GM21737 (cell line): ENCODE measurements around the gene LAX1.
A peak's percentile ranks its signal among the peaks of the same experiment; 100 is the strongest.
"Not testable (repeated sequence)": the region's sequence is repeated elsewhere in the genome, so short reads cannot be mapped to it uniquely, and the experiment has no call there.

ENCODE experiments used
- ATAC-seq: cut with Tn5 transposase; IDR thresholded peaks from one replicate; pipeline ENCODE4 v1.9.1; 2021; ENCODE audit warnings: mild to moderate bottlenecking, moderate library complexity; ENCODE audit not compliant: unreplicated experiment

LAX1 gene

DNA sequence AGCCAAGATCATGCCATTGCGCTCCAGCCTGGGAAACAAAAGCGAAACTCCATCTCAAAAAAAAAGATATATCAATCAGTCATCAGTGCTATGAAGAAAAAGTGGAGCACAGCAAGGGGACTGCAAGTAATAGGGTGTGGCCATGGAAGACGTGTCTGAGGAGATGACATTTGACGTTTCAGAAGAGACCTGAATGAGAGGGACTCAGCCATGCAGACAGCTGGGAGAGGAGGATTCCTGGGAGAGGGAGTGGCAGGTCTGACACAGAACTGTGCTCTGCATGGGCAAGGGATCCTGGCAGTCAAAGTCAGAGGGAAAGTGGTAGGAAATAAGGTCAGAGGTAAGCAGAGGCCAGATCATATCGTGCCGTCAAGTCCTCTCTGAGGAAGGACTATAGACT lies 3.3 kb downstream of the LAX1 start:
- ATAC-seq: no peak

- no peak for ATAC-seq
Observed at GRCh38 chr1:203769505-203770343, 4.7 kb downstream of the LAX1 start.

- no peak for ATAC-seq
Observed at GRCh38 chr1:203771901-203772301, 6.9 kb downstream of the LAX1 start.

GRCh38 chr1:203772836-203773235 lies 7.9 kb downstream of the LAX1 start:
- no peak for ATAC-seq

DNA sequence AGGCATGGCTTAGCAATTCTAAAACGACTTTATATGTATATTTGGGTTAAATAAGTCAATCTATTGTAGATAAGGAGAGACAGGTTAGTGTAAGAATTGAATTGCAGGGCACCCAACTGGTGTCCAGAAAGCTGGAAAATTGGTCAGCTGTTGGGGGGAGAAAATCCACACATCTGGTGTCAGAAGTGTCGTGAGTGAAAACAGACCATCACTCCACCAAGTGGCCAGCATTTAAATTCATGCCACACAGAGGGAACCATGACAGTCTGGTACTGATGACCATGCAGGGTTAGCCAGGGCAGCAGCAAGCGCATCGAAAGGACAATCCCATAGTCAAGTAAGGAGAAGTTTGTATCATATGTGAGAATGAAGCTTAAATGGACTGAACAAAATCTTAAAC lies 11.7 kb downstream of the LAX1 start:
- ATAC-seq: no peak

- no peak for ATAC-seq
Observed at GRCh38 chr1:203777596-203777995, 12.6 kb downstream of the LAX1 start.

DNA sequence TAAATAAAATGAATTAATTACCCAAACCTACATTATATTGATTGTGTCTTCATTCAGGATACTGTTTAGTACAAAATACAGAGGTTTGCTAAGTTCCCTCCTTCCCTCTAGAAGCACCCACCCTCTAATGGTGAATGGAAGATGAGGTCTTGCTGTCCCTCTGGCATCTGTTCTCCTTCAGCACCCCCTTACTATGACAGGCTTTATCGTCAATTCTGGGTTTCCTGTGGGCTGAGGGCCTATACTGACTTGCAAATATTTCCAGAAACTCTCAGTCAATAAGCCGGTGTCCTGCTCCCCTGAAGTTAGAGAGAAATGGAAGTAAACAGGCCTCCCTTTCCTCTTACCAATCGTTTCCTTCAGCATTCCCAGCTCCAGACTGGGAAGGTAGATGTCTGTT lies 13.2 kb downstream of the LAX1 start:
- ATAC-seq: no peak

GRCh38 chr1:203778789-203779188 lies 13.8 kb downstream of the LAX1 start:
- no peak for ATAC-seq

DNA sequence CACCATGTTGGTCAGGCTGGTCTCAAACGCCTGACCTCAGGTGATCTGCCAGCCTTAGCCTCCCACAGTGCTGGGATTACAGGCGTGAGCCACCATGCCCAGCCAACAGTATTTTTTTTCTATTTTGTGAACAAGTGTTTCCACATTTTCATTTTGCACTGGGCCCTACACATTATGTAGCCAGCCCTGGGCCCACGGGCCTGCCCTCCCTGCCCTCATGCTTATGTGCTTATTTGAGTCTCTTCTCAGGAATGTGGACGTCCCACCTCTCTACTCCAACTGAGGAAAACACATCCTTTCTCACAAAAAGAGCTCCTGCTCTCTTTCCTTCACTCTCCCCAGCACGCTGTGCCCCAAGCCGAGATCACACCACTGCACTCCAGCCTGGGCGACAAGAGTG lies 17.0 kb downstream of the LAX1 start:
- no peak for ATAC-seq

GRCh38 chr1:203789966-203790365 lies 25.0 kb downstream of the LAX1 start:
- no peak for ATAC-seq

- no peak for ATAC-seq
Observed at GRCh38 chr1:203791498-203791897, 26.5 kb downstream of the LAX1 start.

GRCh38 chr1:203792486-203792885 lies 27.5 kb downstream of the LAX1 start:
- ATAC-seq: no peak

- ATAC-seq: not testable (repeated sequence)
Observed at GRCh38 chr1:203793561-203793960, 28.6 kb downstream of the LAX1 start.

DNA sequence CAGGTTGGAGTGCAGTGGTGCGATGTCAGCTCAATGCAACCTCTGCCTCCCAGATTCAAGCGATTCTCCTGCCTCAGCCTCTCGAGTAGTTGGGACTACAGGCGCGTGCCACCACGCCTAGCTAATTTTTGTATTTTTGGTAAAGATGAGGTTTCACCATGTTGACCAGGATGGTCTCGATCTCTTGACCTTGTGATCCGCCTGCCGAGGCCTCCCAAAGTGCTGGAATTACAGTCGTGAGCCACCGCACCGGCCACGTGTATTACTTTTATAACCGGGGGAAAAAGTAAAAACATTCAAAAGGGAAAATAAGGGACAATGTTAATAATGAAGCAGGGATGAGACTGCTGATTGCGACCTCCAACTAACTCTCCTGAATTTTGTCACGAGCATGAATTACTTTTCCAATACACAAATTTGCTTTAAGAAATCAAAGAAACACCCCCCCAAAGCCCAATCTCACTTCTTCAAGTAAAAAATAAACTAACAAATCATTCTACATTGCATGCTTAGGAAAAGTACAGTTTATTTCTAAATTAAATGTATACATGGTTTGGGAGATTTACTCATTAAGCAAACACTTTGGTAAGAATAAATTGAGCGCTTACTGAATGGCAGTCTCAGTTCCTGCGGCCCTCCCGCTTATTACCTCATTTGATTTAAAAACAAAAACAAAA lies 29.9 kb downstream of the LAX1 start:
- no peak for ATAC-seq

GRCh38 chr1:203795441-203796235 lies 30.7 kb downstream of the LAX1 start, which contains the start of the genes ZBED6 and ZC3H11A:
Gene ZBED6 (plus strand): TSS chr1:203795623. CDS start chr1:203797523, 1,900 bp downstream.
Gene ZC3H11A (plus strand): TSS chr1:203795623. CDS start chr1:203817071, 21,448 bp downstream.
- ATAC-seq: peak; percentile 95

- peak; percentile 9 for ATAC-seq
Observed at GRCh38 chr1:203796236-203796605, 31.2 kb downstream of the LAX1 start.

- no peak for ATAC-seq
Observed at GRCh38 chr1:203797216-203797615, 32.2 kb downstream of the LAX1 start.

DNA sequence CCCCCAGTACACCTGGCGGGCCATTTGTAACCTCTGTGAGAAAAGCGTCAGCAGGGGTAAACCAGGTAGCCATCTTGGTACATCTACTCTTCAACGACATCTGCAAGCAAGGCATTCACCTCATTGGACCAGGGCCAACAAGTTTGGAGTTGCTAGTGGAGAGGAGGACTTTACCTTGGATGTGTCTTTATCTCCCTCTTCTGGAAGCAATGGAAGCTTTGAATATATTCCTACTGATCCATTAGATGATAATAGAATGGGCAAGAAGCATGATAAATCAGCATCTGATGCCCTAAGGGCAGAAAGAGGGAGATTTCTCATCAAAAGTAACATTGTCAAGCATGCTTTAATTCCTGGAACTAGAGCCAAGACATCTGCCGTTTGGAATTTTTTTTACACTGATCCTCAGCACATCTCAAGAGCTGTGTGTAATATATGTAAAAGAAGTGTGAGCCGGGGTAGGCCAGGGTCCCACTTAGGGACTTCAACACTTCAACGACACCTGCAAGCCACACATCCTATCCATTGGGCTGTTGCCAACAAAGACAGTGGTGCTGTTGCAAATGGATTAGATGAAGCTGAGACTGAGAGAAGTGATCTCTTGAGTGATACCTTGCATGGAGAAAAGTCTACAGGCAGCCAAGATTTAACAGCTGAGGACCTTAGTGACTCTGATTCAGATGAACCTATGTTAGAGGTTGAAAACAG lies 33.1 kb downstream of the LAX1 start:
- no peak for ATAC-seq

DNA sequence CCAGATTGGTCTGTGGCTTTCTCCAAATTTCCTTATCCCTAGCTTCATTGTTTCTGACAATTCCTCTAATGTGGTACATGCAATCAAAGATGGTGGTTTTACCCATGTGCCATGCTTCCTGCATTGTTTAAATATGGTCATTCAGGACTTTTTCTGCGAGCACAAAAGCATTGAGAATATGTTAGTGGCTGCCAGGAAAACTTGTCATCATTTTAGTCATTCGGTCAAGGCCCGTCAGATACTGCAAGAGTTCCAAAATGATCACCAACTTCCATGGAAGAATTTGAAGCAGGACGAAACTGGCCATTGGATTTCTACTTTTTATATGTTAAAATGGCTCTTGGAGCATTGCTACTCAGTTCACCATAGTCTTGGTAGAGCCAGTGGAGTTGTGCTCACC lies 34.2 kb downstream of the LAX1 start:
- no peak for ATAC-seq

GRCh38 chr1:203799971-203800370 lies 35.0 kb downstream of the LAX1 start:
- ATAC-seq: no peak

GRCh38 chr1:203805689-203806088 lies 40.7 kb downstream of the LAX1 start:
- ATAC-seq: no peak
